HCT116 (cell line): ENCODE measurements around the gene FERD3L.
A peak's percentile ranks its signal among the peaks of the same experiment; 100 is the strongest.

Experiments used
- TCF7L2 ChIP-seq: IDR thresholded peaks from 2 replicates; pipeline ENCODE4 v1.7.0; 2011; ENCODE audit warnings: borderline replicate concordance, inconsistent platforms; ENCODE audit not compliant: insufficient read depth, insufficient read length; ENCODE audit errors: extremely low read depth
- TF ChIP-seq, protein P1 (sequence below), 3 experiments: fragments of 200-600 bp in 1 of 3; sonication (generic) in 1 of 3; IDR thresholded peaks in 2 of 3; conservative IDR thresholded peaks in 1 of 3; 2 replicates each; pipeline ENCODE4 v1.5.1; 2012 to 2017; ENCODE audit warnings: low read depth in 2 of 3, low read length in 2 of 3, antibody characterized with exemption in 1 of 3, borderline replicate concordance in 1 of 3, control low read depth in 1 of 3, mild to moderate bottlenecking in 1 of 3, mixed read lengths in 1 of 3, mixed run types in 1 of 3, moderate library complexity in 1 of 3; ENCODE audit not compliant: insufficient read depth in 1 of 3
- TF ChIP-seq, protein P2 (sequence below): IDR thresholded peaks from 2 replicates; pipeline ENCODE4 v1.6.1; 2012; ENCODE audit warnings: low read depth

GRCh38 chr7:19146699-19147098 is 1.5 kb upstream of the FERD3L start:
- TF ChIP-seq, protein P1, sequence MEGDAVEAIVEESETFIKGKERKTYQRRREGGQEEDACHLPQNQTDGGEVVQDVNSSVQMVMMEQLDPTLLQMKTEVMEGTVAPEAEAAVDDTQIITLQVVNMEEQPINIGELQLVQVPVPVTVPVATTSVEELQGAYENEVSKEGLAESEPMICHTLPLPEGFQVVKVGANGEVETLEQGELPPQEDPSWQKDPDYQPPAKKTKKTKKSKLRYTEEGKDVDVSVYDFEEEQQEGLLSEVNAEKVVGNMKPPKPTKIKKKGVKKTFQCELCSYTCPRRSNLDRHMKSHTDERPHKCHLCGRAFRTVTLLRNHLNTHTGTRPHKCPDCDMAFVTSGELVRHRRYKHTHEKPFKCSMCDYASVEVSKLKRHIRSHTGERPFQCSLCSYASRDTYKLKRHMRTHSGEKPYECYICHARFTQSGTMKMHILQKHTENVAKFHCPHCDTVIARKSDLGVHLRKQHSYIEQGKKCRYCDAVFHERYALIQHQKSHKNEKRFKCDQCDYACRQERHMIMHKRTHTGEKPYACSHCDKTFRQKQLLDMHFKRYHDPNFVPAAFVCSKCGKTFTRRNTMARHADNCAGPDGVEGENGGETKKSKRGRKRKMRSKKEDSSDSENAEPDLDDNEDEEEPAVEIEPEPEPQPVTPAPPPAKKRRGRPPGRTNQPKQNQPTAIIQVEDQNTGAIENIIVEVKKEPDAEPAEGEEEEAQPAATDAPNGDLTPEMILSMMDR (IDR thresholded peaks at IDR 0.05 in 2 of 3, conservative IDR thresholded peaks at IDR 0.05 in 1 of 3; ENCODE audit: borderline replicate concordance in 1 of 3, insufficient read depth in 1 of 3, low read depth in 2 of 3, low read length in 2 of 3), result no peak
- TF ChIP-seq, protein P2, sequence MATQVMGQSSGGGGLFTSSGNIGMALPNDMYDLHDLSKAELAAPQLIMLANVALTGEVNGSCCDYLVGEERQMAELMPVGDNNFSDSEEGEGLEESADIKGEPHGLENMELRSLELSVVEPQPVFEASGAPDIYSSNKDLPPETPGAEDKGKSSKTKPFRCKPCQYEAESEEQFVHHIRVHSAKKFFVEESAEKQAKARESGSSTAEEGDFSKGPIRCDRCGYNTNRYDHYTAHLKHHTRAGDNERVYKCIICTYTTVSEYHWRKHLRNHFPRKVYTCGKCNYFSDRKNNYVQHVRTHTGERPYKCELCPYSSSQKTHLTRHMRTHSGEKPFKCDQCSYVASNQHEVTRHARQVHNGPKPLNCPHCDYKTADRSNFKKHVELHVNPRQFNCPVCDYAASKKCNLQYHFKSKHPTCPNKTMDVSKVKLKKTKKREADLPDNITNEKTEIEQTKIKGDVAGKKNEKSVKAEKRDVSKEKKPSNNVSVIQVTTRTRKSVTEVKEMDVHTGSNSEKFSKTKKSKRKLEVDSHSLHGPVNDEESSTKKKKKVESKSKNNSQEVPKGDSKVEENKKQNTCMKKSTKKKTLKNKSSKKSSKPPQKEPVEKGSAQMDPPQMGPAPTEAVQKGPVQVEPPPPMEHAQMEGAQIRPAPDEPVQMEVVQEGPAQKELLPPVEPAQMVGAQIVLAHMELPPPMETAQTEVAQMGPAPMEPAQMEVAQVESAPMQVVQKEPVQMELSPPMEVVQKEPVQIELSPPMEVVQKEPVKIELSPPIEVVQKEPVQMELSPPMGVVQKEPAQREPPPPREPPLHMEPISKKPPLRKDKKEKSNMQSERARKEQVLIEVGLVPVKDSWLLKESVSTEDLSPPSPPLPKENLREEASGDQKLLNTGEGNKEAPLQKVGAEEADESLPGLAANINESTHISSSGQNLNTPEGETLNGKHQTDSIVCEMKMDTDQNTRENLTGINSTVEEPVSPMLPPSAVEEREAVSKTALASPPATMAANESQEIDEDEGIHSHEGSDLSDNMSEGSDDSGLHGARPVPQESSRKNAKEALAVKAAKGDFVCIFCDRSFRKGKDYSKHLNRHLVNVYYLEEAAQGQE, result peak; percentile 80
- TF ChIP-seq TCF7L2, result no peak
